Caco-2 (cell line): Measurements from ENCODE around the gene PPRC1. TPM values are rescaled to one million over a fixed set of nuclear protein-coding genes. Genes with fewer than 3 reads are reported as not detected.
A peak's percentile ranks its signal among the peaks of the same experiment; 100 is the strongest.

Experiments
- BruUV-seq: library from RNA; stranded (reverse); fragments of 400-500 nt; replicated peaks from 2 replicates; lab custom pipeline; 2021; lab: Mats Ljungman, UMichigan
- CTCF ChIA-PET: fragments of 300-600 bp; sonication (Branson Sonifier 250); formaldehyde crosslinking; loops from one replicate; lab custom pipeline; 2022; ENCODE audit warnings: antibody characterized with exemption; lab: Charles Lee
- POLR2A ChIA-PET: fragments of 300-600 bp; sonication (Branson Sonifier 250); formaldehyde crosslinking; loops from one replicate; lab custom pipeline; 2022; ENCODE audit warnings: antibody characterized with exemption; lab: Charles Lee
- DNase-seq, 2 experiments: peaks; one replicate each; pipeline versions ENCODE4 v3.0.0 to v3.0.0-alpha.2; 2020 to 2022
- H3K27me3 ChIP-seq: replicated peaks from 2 replicates; pipeline ENCODE4 v1.6.0; 2011; ENCODE audit warnings: low read length; ENCODE audit not compliant: control insufficient read depth, insufficient read depth
- H3K36me3 ChIP-seq: 2 replicates; pipeline ENCODE4 v1.5.1; 2011; ENCODE audit warnings: low read length; ENCODE audit not compliant: control insufficient read depth, insufficient read depth
- H3K4me1 ChIP-seq: fragments of 250-450 bp; sonication (Bioruptor Pico); 2 replicates; pipeline ENCODE4 v1.5.1; 2020; ENCODE audit warnings: mild to moderate bottlenecking
- H3K4me3 ChIP-seq: 2 replicates; pipeline ENCODE4 v1.5.1; 2011; ENCODE audit warnings: low read depth, mild to moderate bottlenecking, control low read depth, low read length
- H3K9me3 ChIP-seq: fragments of 250-450 bp; sonication (Bioruptor Pico); 2 replicates; pipeline ENCODE4 v1.5.1; 2020; ENCODE audit warnings: mild to moderate bottlenecking, moderate library complexity
- H3K27ac Mint-ChIP-seq: one replicate; pipeline ENCODE4 v1.8.0; 2022; ENCODE audit warnings: mixed read lengths; ENCODE audit not compliant: unreplicated experiment
- H3K27me3 Mint-ChIP-seq: one replicate; pipeline ENCODE4 v1.8.0; 2022; ENCODE audit warnings: mixed read lengths; ENCODE audit not compliant: insufficient read depth, unreplicated experiment
- H3K36me3 Mint-ChIP-seq: one replicate; pipeline ENCODE4 v1.8.0; 2022; ENCODE audit warnings: mild to moderate bottlenecking, mixed read lengths; ENCODE audit not compliant: insufficient read depth, unreplicated experiment
- H3K4me1 Mint-ChIP-seq: one replicate; pipeline ENCODE4 v1.8.0; 2022; ENCODE audit warnings: low read depth, mixed read lengths; ENCODE audit not compliant: unreplicated experiment
- H3K4me3 Mint-ChIP-seq: one replicate; pipeline ENCODE4 v1.8.0; 2022; ENCODE audit warnings: mild to moderate bottlenecking, moderate library complexity, mixed read lengths; ENCODE audit not compliant: unreplicated experiment
- H3K9me3 Mint-ChIP-seq: one replicate; pipeline ENCODE4 v1.8.0; 2022; ENCODE audit warnings: mixed read lengths; ENCODE audit not compliant: unreplicated experiment
- CTCF ChIP-seq, 2 experiments: fragments of 200-600 bp in 1 of 2; IDR thresholded peaks; 1 replicate in 1 of 2; 2 replicates in 1 of 2; pipeline versions ENCODE4 v1.5.1 to v1.8.0; 2011 to 2022; ENCODE audit warnings: antibody characterized with exemption in 1 of 2, control low read depth in 1 of 2, inconsistent platforms in 1 of 2, low read depth in 1 of 2, low read length in 1 of 2, mild to moderate bottlenecking in 1 of 2, moderate library complexity in 1 of 2; ENCODE audit not compliant: insufficient read depth in 1 of 2, severe bottlenecking in 1 of 2, unreplicated experiment in 1 of 2
- intact Hi-C: fragments of 100-400 bp; cut with micrococcal nuclease; formaldehyde crosslinking; loops from one replicate; pipeline ENCODE4 v1.10.0; 2022; ENCODE audit not compliant: unreplicated experiment
- total RNA-seq: library from RNA; stranded (reverse); gene quantifications from 2 replicates; pipeline ENCODE4 v1.2.3, GENCODE V29; 2022

The PPRC1 gene
- total RNA-seq, 1 experiment from 2014 or later: 66.6 TPM

DNA sequence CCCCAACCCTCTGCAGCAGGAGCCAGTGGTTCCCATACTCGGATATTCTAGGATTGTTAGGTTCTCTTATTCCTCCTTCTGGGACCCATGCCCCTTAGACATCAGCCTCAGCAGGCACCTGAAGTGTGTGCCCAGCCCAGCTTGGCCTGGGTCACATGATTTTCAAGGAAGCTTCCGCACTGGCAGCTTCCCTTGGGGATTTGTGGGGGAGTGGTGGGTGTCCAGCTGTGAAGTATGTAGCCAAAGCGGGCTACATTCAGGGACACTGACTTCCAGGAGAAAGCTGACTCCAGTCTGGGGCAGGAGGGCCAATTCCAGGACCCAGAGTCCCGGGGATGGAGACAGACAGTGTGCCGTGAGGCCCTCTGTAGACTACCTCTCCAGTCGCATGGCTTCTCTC is 14.0 kb upstream of the PPRC1 start:
- POLR2A ChIA-PET: no interaction called here
- no peaks in the 10 kb centered on the region for H3K9me3 Mint-ChIP-seq
- H3K4me3 ChIP-seq: no peak overlapping the region
- BruUV-seq: TSS peak; percentile 19
- H3K4me1 ChIP-seq: peaks cover 40% of the 10 kb centered on the region
- CTCF ChIA-PET: interaction anchor here (0.7 to 1.2 kb wide), 2 partner anchors 18 to 286 kb away, joined by 3 to 4 read pairs; no protein-coding TSS in a partner anchor
- no peak overlapping the region for H3K27ac Mint-ChIP-seq
- DNase-seq: no peak
- H3K4me3 Mint-ChIP-seq: peak overlapping the region; percentile 77
- H3K27me3 Mint-ChIP-seq: no peaks in the 10 kb centered on the region
- H3K27me3 ChIP-seq: no peaks in the 10 kb centered on the region
- TF ChIP-seq CTCF (IDR thresholded peaks at IDR 0.05; ENCODE audit: insufficient read depth in 1 of 2, low read depth in 1 of 2, low read length in 1 of 2, severe bottlenecking in 1 of 2, unreplicated experiment in 1 of 2): no peak
- no peaks in the 10 kb centered on the region for H3K36me3 ChIP-seq
- peaks cover 8% of the 10 kb centered on the region for H3K36me3 Mint-ChIP-seq
- intact Hi-C loops: no loop called here
- H3K9me3 ChIP-seq: no peaks in the 10 kb centered on the region
- peaks cover 33% of the 10 kb centered on the region for H3K4me1 Mint-ChIP-seq

- peak overlapping the region; percentile 90 for H3K4me3 ChIP-seq
- Mint-ChIP-seq H3K4me3 (peak overlapping the region; percentile 77), H3K27ac (peak overlapping the region; percentile 70), H3K36me3 (peaks cover 7% of the 10 kb centered on the region), H3K9me3 (no peaks in the 10 kb centered on the region), H3K4me1 (peaks cover 32% of the 10 kb centered on the region), H3K27me3 (no peaks in the 10 kb centered on the region)
- no peaks in the 10 kb centered on the region for H3K36me3 ChIP-seq
- no peak for TF ChIP-seq CTCF (IDR thresholded peaks at IDR 0.05; ENCODE audit: insufficient read depth in 1 of 2, low read depth in 1 of 2, low read length in 1 of 2, severe bottlenecking in 1 of 2, unreplicated experiment in 1 of 2)
- peaks cover 37% of the 10 kb centered on the region for H3K4me1 ChIP-seq
- BruUV-seq: no TSS peak
- DNase-seq: peak; percentile 58 to 62
- ChIA-PET POLR2A (no interaction called here), CTCF (interaction anchor here (1.2 kb wide), 1 partner anchor 18 kb away, joined by 3 read pairs; no protein-coding TSS in a partner anchor)
- no peaks in the 10 kb centered on the region for H3K9me3 ChIP-seq
- no peaks in the 10 kb centered on the region for H3K27me3 ChIP-seq
- intact Hi-C loops: loop anchor here (1.0 kb wide), 1 partner anchor 13 kb away; no protein-coding TSS in a partner anchor
These were observed 13.3 kb upstream of the PPRC1 start for GRCh38 chr10:102119417-102120141.

DNA sequence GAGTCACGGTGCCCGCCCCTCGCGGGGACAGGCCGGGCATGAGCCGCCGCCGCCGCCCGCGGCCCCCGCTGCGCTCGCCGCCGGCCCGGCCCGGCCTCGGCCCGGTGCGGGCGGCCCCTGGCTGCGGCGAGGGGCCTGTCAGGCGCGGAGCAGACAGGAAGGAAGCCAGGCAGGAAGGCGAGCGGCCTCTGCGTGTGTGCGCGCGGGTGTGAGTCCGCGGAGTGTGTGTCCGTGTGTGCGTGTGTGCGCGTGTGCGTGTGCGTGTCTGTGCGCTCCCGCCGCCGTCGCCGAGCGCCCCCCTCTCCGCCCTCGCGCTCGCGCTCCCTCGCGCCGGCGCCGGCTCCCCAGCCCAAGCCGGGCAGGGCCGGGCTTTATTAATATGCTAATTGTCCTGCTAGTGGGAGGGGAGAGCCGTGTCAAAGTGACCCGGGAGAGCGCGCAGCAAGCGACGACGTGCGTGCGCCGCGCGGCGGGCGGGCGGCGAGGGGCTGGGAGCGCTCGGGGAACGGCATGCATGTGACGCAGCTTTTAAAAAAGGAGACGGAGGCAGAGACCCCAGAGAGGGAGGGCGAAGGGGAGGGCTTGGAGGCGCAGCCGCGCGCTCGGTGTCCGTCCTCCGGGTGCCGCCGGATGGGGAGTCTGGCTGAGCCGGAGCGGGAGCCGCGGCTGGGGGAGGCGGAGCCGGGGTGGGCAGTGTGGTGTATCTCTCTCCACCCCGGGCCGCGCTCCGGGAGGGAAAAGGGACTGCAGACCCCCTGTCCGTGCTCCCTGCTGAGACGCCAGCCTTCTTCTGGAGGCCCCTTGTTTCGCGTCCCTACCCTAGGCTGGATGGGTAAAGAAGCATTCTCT is 12.5 kb upstream of the PPRC1 start, which contains the start of gene LDB1:
Gene LDB1 (minus strand): TSS at position 227 of the 849 bp plus-strand sequence. CDS start 258 bp downstream, outside the sequence.
- ChIA-PET CTCF (no interaction called here), POLR2A (no interaction called here)

More for the DNA sequence above, 12.5 kb upstream of the PPRC1 start, which contains the start of gene LDB1:
- H3K36me3 ChIP-seq: no peaks in the 10 kb centered on the region
- peak within 1 kb of the TSS; percentile 90 for H3K4me3 ChIP-seq
- H3K27ac Mint-ChIP-seq: peak within 1 kb of the TSS; percentile 70
- BruUV-seq: no TSS peak
- no peaks in the 10 kb centered on the region for H3K36me3 Mint-ChIP-seq
- H3K4me1 Mint-ChIP-seq: peaks cover 25% of the 10 kb centered on the region
- H3K27me3 ChIP-seq: no peaks in the 10 kb centered on the region
- intact Hi-C loops: loop anchor here (1.0 kb wide), 1 partner anchor 12 kb away; no protein-coding TSS in a partner anchor
- H3K9me3 Mint-ChIP-seq: no peaks in the 10 kb centered on the region
- H3K27me3 Mint-ChIP-seq: no peaks in the 10 kb centered on the region
- DNase-seq: peak; percentile 78
- no peak for TF ChIP-seq CTCF (IDR thresholded peaks at IDR 0.05; ENCODE audit: insufficient read depth in 1 of 2, low read depth in 1 of 2, low read length in 1 of 2, severe bottlenecking in 1 of 2, unreplicated experiment in 1 of 2)
- peak within 1 kb of the TSS; percentile 77 for H3K4me3 Mint-ChIP-seq
- H3K9me3 ChIP-seq: no peaks in the 10 kb centered on the region
- H3K4me1 ChIP-seq: peaks cover 32% of the 10 kb centered on the region
